ENCODE results near the gene APMAP.
A peak's percentile ranks its signal among the peaks of the same experiment; 100 is the strongest.
"Not testable (repeated sequence)": the region's sequence is repeated elsewhere in the genome, so short reads cannot be mapped to it uniquely, and the experiment has no call there.

APMAP gene

GRCh38 chr20:24929867-24930723 lies 62.5 kb downstream of the APMAP start:
- DNase-seq = not testable (repeated sequence)

- not testable (repeated sequence) for DNase-seq
Measured at GRCh38 chr20:24929259-24929658, 63.3 kb downstream of the APMAP start.

DNA sequence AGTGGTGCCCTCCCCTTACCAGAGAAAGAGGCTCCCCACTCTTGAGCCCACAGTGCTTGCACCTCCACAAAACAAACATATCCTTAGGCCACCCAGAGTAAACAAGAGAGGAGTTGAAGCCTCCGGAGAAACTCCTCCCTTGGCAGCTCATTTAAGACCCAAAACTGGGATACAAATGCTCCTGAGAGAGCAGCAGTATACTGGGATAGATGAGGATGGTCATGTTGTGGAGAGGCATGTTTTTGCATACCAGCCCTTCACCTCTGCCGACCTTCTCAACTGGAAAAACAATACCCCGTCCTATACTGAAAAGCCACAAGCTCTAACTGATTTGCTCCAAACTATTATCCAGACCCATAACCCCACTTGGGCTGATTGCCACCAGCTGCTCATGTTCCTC lies 71.8 kb downstream of the APMAP start:
- not testable (repeated sequence) for DNase-seq

- not testable (repeated sequence) for DNase-seq
Measured at GRCh38 chr20:24919665-24920064, 72.9 kb downstream of the APMAP start.

DNA sequence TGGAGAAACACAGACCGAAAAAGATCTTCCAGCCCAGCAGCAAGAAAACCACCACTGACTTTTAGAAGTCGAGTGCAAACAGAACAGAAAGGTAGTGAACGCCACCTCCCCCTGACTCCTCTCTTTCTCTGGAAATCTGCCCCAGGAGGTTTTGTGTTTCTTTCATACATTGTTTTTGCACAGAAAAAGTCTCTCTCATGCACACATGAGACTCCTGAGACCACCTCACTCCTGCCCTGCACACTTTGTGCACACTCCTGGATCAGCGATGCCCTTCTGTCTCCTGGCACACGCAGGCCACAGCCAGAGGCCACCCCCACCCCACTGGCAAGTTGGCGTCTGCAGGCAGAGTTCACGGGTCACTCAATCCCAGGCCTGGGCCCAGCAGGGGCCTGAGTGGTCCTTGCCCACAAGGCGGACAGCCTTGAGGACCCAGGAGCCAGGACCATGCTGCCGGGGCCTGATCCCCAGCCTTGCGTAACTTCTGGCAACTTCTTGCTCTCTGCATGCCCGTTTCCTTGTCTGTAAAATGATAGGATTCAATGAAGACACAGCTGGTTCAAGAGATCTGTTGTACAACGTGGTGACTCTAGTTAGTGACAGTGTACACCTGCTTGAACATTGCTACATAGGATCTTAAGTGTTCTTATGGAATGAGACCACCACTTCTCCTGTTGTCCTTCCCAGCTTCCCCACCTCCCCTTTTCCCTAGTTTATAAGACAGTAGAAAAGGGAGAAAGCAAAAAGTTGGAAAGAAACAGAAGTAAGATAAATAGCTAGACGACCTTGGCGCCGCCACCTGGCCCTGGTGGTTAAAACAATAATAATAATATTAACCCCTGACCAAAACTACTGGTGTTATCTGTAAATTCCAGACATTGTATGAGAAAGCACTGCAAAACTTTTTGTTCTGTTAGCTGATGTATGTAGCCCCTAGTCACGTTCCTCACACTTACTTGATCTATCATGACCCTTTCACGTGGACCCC lies 73.7 kb downstream of the APMAP start:
- no peak for DNase-seq

DNA sequence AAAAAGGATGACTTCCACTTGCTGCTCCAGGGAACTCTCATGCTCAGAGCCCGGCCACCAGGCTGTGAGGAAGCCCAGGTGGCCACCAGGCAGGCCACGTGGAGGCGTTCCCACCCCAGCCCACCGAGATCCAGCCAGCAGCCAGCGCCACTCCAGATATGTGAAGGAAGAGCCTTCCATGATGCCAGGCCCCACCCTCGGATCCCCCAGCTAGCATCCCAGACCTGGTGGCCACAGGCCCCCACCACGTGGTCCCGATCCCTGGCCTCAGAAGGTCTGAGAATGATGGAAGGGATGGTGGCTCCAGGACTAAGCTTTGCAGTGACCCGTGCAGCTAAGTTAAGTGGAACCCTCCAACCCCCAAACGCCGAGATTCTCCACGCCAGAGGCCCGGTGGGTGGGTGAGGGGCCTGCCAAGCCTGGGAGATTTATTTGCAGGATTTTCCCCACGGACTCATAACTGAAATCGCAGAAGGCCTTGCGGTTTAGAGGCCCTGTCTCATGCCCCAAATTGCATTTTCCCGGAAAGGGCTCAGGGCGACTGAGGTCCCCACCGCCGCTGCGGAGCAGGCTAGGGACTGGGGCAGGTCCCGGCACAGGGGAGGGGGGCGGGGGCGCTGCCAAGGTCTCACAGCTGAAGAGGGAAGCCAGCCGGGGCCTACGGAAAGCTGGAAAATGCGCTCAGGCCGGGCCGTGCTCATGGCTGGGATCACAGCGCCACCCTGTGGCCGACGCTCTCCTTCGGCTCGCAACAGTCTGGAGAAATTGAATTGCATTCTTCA lies 74.6 kb downstream of the APMAP start:
- DNase-seq = peak; percentile 31 to 86

DNA sequence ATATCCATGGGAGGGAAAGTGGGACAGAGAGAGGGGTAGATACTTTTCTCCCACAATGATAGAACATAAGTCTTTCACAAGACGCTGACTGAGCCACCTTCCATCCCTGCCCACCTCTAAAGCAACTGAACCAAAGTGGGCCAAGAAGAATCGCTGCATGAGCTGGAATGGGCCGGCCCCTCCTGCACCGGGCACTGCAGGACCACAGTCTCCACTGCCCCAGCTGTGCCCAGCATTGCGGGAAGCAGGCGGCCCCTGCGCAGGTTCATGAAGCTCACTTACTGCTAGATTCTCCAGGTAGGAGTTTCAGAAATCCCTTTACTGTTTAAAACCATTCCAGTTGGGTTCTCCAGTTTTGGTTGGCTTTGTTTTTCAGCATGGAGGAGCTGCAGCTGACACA lies 75.5 kb downstream of the APMAP start:
- DNase-seq = no peak

GRCh38 chr20:24916412-24916811 lies 76.1 kb downstream of the APMAP start:
- no peak for DNase-seq

DNA sequence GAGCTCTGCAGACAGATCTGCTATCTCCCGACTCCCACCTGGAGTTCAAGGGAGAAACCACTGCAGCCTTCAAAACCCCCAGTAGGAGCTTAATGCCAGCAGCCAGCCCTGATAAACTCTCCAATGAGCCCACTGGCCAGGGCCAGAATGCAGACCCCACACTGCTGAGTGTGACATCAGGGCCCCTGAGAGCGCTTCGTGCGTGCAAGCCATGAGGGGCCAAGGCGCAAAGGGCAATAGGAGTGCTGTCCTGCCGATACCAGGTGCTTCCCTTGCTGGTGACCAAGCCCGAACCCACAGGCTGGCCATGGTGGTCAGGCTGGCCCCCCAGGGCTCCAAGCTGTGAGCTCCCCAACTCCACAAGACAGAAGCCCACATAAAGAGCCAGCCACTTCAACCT lies 76.7 kb downstream of the APMAP start:
- DNase-seq = no peak

GRCh38 chr20:24915440-24915839 lies 77.1 kb downstream of the APMAP start:
- no peak for DNase-seq

GRCh38 chr20:24914388-24915241 lies 77.9 kb downstream of the APMAP start:
- no peak for DNase-seq

GRCh38 chr20:24913076-24913628 lies 79.4 kb downstream of the APMAP start:
- DNase-seq = no peak
